HG03558 (cell line): ENCODE data around the gene LITAFD.

ENCODE experiments used
- ATAC-seq: cut with Tn5 transposase; IDR thresholded peaks from one replicate; pipeline ENCODE4 v1.9.1; 2021; ENCODE audit warnings: moderate number of reproducible peaks; ENCODE audit not compliant: unreplicated experiment; ENCODE audit errors: extremely low read depth

Gene LITAFD

DNA sequence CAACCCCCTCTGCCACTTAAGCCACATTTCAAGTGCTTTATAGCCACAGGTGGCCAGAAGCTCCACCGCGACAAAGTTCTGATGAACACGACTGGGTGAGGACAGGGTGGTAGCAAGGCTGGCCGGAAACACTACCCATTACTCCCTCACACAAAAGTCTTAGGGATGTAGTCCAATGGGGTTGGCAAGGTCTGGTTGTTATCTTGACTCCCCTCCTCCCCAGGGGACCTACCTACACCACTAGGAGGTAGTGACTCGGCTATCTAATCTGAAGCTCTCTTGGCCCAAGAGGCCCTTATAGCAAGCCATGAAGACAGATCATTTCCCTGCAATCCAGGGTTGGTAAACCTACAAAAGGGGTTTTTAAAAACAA, 8.4 kb downstream of the LITAFD start:
- no peak for ATAC-seq

- peak; percentile 12 for ATAC-seq
Observed at GRCh38 chr16:8892101-8892575, 10.0 kb downstream of the LITAFD start.

- no peak for ATAC-seq
Observed at GRCh38 chr16:8893426-8893825, 11.3 kb downstream of the LITAFD start.

DNA sequence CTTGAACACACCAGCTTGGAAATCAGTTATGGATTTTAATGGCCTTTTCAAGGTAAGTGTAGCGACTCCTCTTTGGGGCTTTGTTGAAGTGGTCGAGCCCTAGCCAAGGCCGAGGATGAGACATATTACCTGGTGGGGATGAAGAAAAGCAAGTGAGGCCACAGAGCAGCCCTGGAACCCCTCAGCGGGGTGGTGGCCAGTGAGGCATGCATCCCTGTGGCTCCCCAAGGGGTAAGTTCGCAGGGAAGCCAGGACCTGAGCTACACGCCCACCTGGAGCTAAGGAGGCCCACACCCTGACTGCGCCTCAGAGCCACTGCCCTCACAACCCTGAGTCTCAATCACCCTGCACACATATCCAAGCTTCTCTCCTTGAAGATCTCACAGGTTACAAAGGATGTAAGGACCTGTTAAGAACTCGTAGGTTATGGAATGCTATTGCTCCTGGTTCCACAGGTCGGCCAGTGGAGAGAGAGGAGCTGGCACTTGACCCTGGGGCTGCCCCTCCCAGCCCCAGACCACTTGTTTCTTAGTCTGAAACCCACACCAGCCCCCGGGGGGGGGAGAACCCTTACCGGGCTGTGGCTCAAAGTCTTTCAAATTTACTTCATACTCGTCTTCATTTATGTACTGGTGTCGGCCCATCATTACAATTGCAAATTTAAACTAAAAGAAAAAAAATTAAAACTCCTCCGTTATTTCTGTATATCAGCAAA, 12.0 kb downstream of the LITAFD start:
- no peak for ATAC-seq

DNA sequence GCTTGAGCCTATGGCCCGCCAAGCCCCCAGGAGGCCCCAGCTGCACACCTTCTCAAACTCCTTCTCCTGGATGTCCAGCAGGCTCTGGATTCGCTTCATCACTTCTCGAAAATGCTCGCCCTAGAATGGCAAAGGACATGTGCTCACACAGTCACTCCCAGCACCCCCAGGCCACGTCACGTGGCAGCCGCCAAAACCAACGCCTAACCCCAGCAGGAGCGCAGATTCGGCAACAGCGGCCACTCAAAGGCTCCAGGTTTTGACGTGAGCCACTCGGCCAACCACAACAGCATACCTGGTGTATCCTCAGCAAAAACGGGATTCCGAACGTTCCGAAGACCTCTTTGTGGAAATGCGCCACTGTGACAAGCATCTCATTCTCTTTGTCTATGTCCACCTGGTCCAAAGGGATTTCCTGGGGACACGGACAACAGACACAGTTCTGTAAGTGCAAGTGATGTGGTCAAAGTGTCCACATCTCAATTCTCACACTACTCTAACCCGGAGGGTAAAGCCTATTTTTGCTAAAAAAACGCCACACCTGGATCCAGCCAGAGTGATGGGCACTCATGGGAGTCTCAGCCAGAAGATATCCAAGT, 12.7 kb downstream of the LITAFD start:
- no peak for ATAC-seq

- ATAC-seq = no peak
Observed at GRCh38 chr16:8898660-8899318, 16.6 kb downstream of the LITAFD start.

- ATAC-seq = no peak
Observed at GRCh38 chr16:8899709-8900317, 17.7 kb downstream of the LITAFD start.

DNA sequence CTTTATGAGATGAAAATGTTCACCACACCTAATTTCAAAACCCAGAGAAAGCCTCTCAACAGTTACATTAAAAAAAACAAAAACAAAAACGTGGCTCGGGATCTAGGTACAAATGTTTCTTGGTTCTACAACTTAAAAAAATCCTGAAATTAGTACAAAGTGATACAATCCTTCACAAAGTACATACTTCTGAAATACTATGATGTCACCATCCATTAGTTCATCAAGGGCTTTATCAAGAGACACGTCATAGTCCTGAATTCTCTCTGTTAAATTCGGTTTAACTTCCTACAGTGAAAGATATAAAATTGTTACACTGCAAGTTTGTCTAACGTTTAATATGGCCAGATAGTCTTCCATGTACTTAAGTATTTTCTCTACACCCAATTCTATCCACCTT, 18.2 kb downstream of the LITAFD start:
- ATAC-seq = no peak

- ATAC-seq = no peak
Observed at GRCh38 chr16:8901320-8901861, 19.2 kb downstream of the LITAFD start.

- ATAC-seq = no peak
Observed at GRCh38 chr16:8903004-8903403, 20.9 kb downstream of the LITAFD start.

DNA sequence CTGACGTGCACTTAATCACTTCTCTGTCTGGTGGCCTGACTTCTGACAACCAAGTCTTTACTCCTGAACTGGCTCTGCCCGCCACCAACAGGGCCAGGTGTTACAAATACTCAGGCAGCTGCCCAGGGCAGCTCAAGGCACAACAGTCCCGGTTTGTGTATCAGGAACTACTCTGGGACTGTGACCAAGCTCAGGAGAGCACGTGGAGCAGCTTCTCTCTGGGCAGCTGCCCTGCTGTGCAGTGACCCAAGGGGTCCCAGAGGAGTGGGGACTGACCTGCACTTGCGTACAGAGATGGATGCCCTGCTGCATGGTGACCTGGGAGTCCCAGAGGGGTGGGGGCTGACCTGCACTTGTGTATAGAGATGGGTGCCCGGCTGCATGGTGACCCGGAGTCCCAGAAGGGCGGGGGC, 21.9 kb downstream of the LITAFD start:
- ATAC-seq = no peak

GRCh38 chr16:8905168-8905762, 23.1 kb downstream of the LITAFD start:
- ATAC-seq = no peak

GRCh38 chr16:8905795-8906591, 23.8 kb downstream of the LITAFD start:
- ATAC-seq = no peak

- ATAC-seq = no peak
Observed at GRCh38 chr16:8907096-8907495, 24.9 kb downstream of the LITAFD start.

DNA sequence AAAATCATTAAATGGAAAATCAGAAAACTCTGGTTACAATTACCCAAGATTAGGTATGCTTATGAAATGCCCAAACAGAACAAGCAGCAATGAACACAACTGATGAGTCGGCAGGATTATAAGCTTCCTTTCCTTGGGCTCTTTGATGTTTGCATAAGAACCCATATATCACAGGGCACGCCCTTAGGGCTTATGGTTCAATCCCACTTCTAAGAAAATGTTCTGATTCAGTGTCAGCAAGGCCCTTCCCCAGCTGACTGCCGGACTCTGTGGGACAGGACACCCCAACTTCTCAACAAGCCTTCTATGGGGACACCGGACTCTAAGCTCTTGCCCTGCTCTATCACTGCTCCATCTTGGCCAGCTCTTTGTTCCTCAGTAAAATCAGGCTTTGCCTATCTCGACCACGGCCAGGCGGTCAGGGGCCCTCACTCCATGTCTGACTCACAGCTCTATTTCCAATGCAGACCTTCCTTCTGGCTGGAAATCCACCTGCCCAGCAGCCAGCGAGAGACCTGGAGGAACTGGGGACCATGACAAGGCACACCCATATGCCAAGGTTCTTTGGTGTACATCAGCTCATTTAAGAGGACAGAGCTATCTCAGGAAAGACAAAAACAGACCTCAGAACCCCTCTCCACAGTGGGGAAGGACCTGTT, 26.8 kb downstream of the LITAFD start:
- ATAC-seq = no peak

GRCh38 chr16:8910811-8911210, 28.7 kb downstream of the LITAFD start:
- ATAC-seq = no peak

DNA sequence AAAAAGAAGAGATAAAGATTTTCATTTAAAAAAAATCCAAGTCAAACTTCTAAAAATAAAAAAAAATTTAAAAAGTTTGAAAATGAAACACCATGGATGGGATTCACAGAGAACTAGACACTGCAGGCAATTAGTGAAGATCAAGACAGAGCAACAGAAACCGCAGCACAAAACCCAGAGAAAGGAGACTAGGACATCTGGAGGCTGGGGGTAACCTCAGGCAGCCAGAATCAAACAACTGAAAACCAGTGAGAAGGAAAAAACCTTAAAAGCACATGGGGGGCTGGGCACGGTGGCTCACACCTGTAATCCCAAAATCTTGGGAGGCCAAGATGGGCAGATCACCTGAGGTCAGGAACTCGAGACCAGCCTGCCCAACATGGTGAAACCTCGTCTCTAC, 30.6 kb downstream of the LITAFD start:
- ATAC-seq = no peak

DNA sequence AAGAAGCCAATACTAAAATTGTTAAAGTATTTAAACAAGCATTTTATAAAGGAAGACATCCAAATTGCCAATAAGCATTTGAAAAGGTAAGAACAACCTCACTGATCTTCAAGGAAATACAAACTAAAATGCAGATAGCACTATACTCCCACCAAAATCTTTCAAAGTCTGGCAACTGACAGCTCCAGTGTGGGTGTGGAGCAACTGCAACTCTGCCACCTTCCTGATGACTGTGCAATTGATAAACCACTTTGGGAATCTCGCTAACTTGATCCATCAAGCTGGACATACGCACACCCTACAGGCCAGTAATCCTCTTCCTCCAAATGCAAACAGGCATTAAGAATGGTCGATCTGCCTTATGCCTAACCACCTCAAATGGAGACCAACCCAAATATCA, 31.9 kb downstream of the LITAFD start:
- ATAC-seq = no peak

- no peak for ATAC-seq
Observed at GRCh38 chr16:8915722-8916301, 33.7 kb downstream of the LITAFD start.
